Peyer's patch (tissue), 4 donors: ENCODE measurements around the gene TMEM127. TPM values are rescaled to one million over a fixed set of nuclear protein-coding genes. Genes with fewer than 3 reads are reported as not detected.

ENCODE experiments used
- DNase-seq, 3 donors: peaks; one replicate each; pipeline ENCODE4 v3.0.0-alpha.2; 2017 to 2019
- H3K27ac ChIP-seq, 4 donors: fragments of 200-600 bp; sonication (generic); one replicate each; pipeline ENCODE4 v1.5.1; 2016 to 2019
- H3K27me3 ChIP-seq, 2 donors: fragments of 200-600 bp; sonication (generic); one replicate each; pipeline ENCODE4 v1.5.1; 2019
- H3K36me3 ChIP-seq, 3 donors: fragments of 200-600 bp; sonication (generic); one replicate each; pipeline ENCODE4 v1.5.1; 2016 to 2019
- H3K4me1 ChIP-seq, 4 donors: fragments of 200-600 bp; sonication (generic); one replicate each; pipeline ENCODE4 v1.5.1; 2016 to 2019
- H3K4me3 ChIP-seq, 4 donors: fragments of 200-600 bp; sonication (generic); 1 replicate in 3 of 4; 2 replicates in 1 of 4; pipeline ENCODE4 v1.5.1; 2016 to 2019; ENCODE audit warnings: mild to moderate bottlenecking in 1 of 4
- H3K9me3 ChIP-seq, 4 donors: fragments of 200-600 bp; sonication (generic); one replicate each; pipeline ENCODE4 v1.5.1; 2016 to 2019; ENCODE audit warnings: mild to moderate bottlenecking in 1 of 4
- POLR2A ChIP-seq, 2 donors: fragments of 450-650 bp; IDR thresholded peaks; one replicate each; pipeline ENCODE4 v1.5.1; 2017; ENCODE audit warnings: antibody characterized with exemption in 2 of 2, mild to moderate bottlenecking in 2 of 2, moderate library complexity in 2 of 2
- total RNA-seq, 4 donors: library from RNA; depleted of rRNA; stranded (reverse); fragments of >200 nt; gene quantifications; one replicate each; pipeline ENCODE4 v1.1.0, GENCODE V29; 2016
- TF ChIP-seq, protein P1 (sequence below), 6 experiments: fragments of 450-650 bp in 4 of 6; fragments of 200-600 bp in 2 of 6; sonication (generic) in 1 of 6; IDR thresholded peaks; one replicate each; pipeline ENCODE4 v1.5.1; 2017 to 2019; ENCODE audit warnings: antibody characterized with exemption in 6 of 6, mild to moderate bottlenecking in 3 of 6, moderate library complexity in 1 of 6

The TMEM127 gene
- total RNA-seq, 4 donors from 2014 or later: 25.6 to 81.4 (median 67.1) TPM

DNA sequence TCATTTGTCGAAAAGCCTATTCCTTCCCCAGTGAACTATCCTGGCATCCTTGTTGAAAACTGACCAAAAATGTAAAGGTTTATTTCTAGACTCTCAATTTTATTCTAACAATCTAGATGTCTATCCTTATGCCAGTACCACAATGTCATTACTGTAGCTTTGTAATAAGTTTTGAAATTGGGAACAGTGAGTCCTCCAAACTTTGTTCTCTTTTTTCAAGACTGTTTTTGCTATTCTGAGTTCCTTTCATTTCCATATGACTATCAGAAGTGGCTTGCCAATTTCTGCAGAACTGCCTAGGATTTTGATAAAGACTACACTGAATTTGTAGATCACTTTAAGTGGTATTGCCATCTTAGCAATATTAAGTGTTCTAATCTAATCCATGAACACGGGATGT, 66.9 kb downstream of the TMEM127 start:
- DNase-seq: no peak
- peaks cover 0 to 55% (median 9%) of the 10 kb centered on the region in 4 donors for H3K4me1 ChIP-seq

More for the DNA sequence above, 66.9 kb downstream of the TMEM127 start:
- Histone ChIP-seq H3K4me3 (no peak overlapping the region), H3K36me3 (peaks cover 0 to 14% (median 0%) of the 10 kb centered on the region in 3 donors), H3K27me3 (no peaks in the 10 kb centered on the region), H3K9me3 (no peaks in the 10 kb centered on the region), H3K27ac (no peak overlapping the region)
- TF ChIP-seq, protein P1, sequence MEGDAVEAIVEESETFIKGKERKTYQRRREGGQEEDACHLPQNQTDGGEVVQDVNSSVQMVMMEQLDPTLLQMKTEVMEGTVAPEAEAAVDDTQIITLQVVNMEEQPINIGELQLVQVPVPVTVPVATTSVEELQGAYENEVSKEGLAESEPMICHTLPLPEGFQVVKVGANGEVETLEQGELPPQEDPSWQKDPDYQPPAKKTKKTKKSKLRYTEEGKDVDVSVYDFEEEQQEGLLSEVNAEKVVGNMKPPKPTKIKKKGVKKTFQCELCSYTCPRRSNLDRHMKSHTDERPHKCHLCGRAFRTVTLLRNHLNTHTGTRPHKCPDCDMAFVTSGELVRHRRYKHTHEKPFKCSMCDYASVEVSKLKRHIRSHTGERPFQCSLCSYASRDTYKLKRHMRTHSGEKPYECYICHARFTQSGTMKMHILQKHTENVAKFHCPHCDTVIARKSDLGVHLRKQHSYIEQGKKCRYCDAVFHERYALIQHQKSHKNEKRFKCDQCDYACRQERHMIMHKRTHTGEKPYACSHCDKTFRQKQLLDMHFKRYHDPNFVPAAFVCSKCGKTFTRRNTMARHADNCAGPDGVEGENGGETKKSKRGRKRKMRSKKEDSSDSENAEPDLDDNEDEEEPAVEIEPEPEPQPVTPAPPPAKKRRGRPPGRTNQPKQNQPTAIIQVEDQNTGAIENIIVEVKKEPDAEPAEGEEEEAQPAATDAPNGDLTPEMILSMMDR (IDR thresholded peaks at IDR 0.05): no peak
- TF ChIP-seq POLR2A (IDR thresholded peaks at IDR 0.05): no peak

Other genes starting within 250 kb of the TMEM127 start
- gene GPAT2, start 231.1 kb downstream of the TMEM127 start, total RNA-seq: 1 to 10 TPM in 2 of 4 donors, under 1 TPM in 2; 0.53 to 1.7 (median 1.2) TPM
- gene ADRA2B, start 149.4 kb downstream of the TMEM127 start, total RNA-seq: under 1 TPM in 3 of 4 donors, not detected in 1; 0.28 to 0.67 (median 0.53) TPM
- gene ASTL, start 127.5 kb downstream of the TMEM127 start, total RNA-seq: not detected
- 10 to 100 TPM in 1 of 4 donors, 1 to 10 TPM in 3; 2.7 to 28.1 (median 5.6) TPM for gene DUSP2, start 120.6 kb downstream of the TMEM127 start, total RNA-seq
- gene STARD7, start 57.2 kb downstream of the TMEM127 start, total RNA-seq: 100 to 1,000 TPM in 3 of 4 donors, 10 to 100 TPM in 1; 78.4 to 120 (median 112) TPM
- gene CIAO1, start 228 bp upstream of the TMEM127 start, total RNA-seq: 100 to 1,000 TPM; 131 to 189 (median 154) TPM
- gene SNRNP200, start 39.5 kb upstream of the TMEM127 start, total RNA-seq: 100 to 1,000 TPM in 3 of 4 donors, 10 to 100 TPM in 1; 96.7 to 189 (median 119) TPM
- gene ITPRIPL1, start 59.3 kb upstream of the TMEM127 start, total RNA-seq: 1 to 10 TPM in 2 of 4 donors, not detected in 2; 1.1 to 1.3 TPM
- 10 to 100 TPM in 1 of 4 donors, 1 to 10 TPM in 3; 1.1 to 17.3 (median 2.2) TPM for gene NCAPH, start 69.8 kb upstream of the TMEM127 start, total RNA-seq
- gene NEURL3, start 239.4 kb upstream of the TMEM127 start, total RNA-seq: 10 to 100 TPM in 2 of 4 donors, 1 to 10 TPM in 1, not detected in 1; 1.7 to 23.6 (median 20.2) TPM